Right lobe of liver (tissue), 4 donors: Measurements from ENCODE around the gene DDX10.

ENCODE experiments used
- POLR2A ChIP-seq: fragments of 450-650 bp; IDR thresholded peaks from one replicate; pipeline ENCODE4 v1.6.1; 2017; ENCODE audit warnings: antibody characterized with exemption, mild to moderate bottlenecking
- TF ChIP-seq, protein P1 (sequence below), 4 donors: fragments of 200-600 bp in 3 of 4; fragments of 450-650 bp in 1 of 4; IDR thresholded peaks; one replicate each; pipeline versions ENCODE4 v1.5.1 to v1.8.0; 2016 to 2022; ENCODE audit warnings: antibody characterized with exemption in 4 of 4, mild to moderate bottlenecking in 2 of 4
- donor health status: DM: no; HTN: no; CAD: no.
- donor health status: DM: no; HTN: no; CAD: no.
- donor health status: DM: no; HTN: yes; CAD: no.

DNA sequence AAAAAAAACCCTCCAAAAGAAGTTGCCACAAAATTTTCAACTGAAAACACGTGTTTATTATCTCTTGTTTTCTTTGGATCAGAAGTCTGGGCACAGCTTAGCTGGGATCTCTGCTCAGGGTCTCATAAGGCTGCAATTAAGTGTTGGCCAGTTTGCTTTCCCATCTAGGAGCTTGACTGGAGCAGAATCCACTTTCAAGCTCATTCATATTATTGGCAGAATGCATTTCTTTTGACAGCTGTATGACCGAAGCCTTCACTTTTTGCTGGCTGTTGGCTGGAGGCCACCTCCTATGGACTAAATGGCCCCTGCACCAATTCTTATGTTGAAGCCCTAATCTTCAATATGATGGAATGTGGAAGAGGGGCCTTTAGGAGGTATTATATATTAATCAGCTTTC lies 139.6 kb downstream of the DDX10 start:
- TF ChIP-seq, protein P1, sequence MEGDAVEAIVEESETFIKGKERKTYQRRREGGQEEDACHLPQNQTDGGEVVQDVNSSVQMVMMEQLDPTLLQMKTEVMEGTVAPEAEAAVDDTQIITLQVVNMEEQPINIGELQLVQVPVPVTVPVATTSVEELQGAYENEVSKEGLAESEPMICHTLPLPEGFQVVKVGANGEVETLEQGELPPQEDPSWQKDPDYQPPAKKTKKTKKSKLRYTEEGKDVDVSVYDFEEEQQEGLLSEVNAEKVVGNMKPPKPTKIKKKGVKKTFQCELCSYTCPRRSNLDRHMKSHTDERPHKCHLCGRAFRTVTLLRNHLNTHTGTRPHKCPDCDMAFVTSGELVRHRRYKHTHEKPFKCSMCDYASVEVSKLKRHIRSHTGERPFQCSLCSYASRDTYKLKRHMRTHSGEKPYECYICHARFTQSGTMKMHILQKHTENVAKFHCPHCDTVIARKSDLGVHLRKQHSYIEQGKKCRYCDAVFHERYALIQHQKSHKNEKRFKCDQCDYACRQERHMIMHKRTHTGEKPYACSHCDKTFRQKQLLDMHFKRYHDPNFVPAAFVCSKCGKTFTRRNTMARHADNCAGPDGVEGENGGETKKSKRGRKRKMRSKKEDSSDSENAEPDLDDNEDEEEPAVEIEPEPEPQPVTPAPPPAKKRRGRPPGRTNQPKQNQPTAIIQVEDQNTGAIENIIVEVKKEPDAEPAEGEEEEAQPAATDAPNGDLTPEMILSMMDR (IDR thresholded peaks at IDR 0.05): no peak
- no peak for TF ChIP-seq POLR2A
